Testis (tissue), 3 donors: ENCODE measurements around the gene HAGH. TPM values are rescaled to one million over a fixed set of nuclear protein-coding genes. Genes with fewer than 3 reads are reported as not detected.

Source experiments
- DNase-seq: peaks from one replicate; pipeline ENCODE4 v3.0.0-alpha.2; 2019
- H3K27ac ChIP-seq, 2 donors: fragments of 200-600 bp; sonication (generic); one replicate each; pipeline ENCODE4 v1.5.1; 2019
- H3K27me3 ChIP-seq: fragments of 200-600 bp; sonication (generic); one replicate; pipeline ENCODE4 v1.5.1; 2019
- H3K36me3 ChIP-seq: fragments of 200-600 bp; sonication (generic); one replicate; pipeline ENCODE4 v1.5.1; 2017; ENCODE audit warnings: low read depth; ENCODE audit errors: missing control alignments
- H3K4me1 ChIP-seq: fragments of 200-600 bp; sonication (generic); one replicate; pipeline ENCODE4 v1.5.1; 2019
- H3K4me3 ChIP-seq, 2 donors: fragments of 200-600 bp; sonication (generic); one replicate each; pipeline ENCODE4 v1.5.1; 2017 to 2019
- H3K9me3 ChIP-seq: fragments of 200-600 bp; sonication (generic); one replicate; pipeline ENCODE4 v1.5.1; 2017
- CTCF ChIP-seq, 3 experiments: fragments of 450-650 bp in 2 of 3; fragments of 200-600 bp in 1 of 3; sonication (generic) in 1 of 3; IDR thresholded peaks; one replicate each; pipeline ENCODE4 v1.5.1; 2016 to 2019; ENCODE audit warnings: antibody characterized with exemption in 3 of 3, mild to moderate bottlenecking in 2 of 3, moderate library complexity in 1 of 3
- POLR2A ChIP-seq: fragments of 450-650 bp; IDR thresholded peaks from one replicate; pipeline ENCODE4 v1.6.1; 2017; ENCODE audit warnings: antibody characterized with exemption, mild to moderate bottlenecking, moderate library complexity
- WGBS, 2 donors: methylation state at CpG; one replicate each; pipeline ENCODE4 v1.1.5; 2018; 5-methylcytosine and 5-hydroxymethylcytosine counted together
- intact Hi-C: fragments of 100-400 bp; cut with DNase I; formaldehyde crosslinking; loops from one replicate; pipeline ENCODE4 v1.15.1; 2023; ENCODE audit warnings: low total_unique reads
- polyA plus RNA-seq: library from polyadenylated mRNA; stranded (reverse); fragments of 350-450 nt; fragmentation: Illumina TruSeq; extraction: RNeasy Lipid Tissue Mini Kit (QIAGEN cat#74804); gene quantifications from one replicate; pipeline ENCODE4 v1.2.3, GENCODE V29; 2014; ENCODE audit warnings: low read depth, low replicate concordance; ENCODE audit not compliant: insufficient read depth
- total RNA-seq, 2 donors: library from RNA; depleted of rRNA; stranded (reverse); fragments of >200 nt; gene quantifications; one replicate each; pipeline ENCODE4 v1.2.3, GENCODE V29; 2016

HAGH gene
- total and polyA plus RNA-seq, 3 donors from 2014 or later: 163 to 266 (median 176) TPM

GRCh38 chr16:1820096-1820945, 6.3 kb downstream of the HAGH start:
- no peak overlapping the region for H3K27ac ChIP-seq
- DNase-seq: no peak
- H3K27me3 ChIP-seq: no peaks in the 10 kb centered on the region
- TF ChIP-seq CTCF (IDR thresholded peaks at IDR 0.05) (no peak), POLR2A (no peak)
- 84 to 98% methylated on average over 9 to 24 of the region's 25 CpGs for WGBS, 2 donors
- H3K36me3 ChIP-seq: no peaks in the 10 kb centered on the region
- H3K4me1 ChIP-seq: peaks cover 14% of the 10 kb centered on the region
- no peak overlapping the region for H3K4me3 ChIP-seq
- H3K9me3 ChIP-seq: no peaks in the 10 kb centered on the region
- intact Hi-C loops: no loop called here

GRCh38 chr16:1819611-1820010, 7.0 kb downstream of the HAGH start:
- 94 to 98% methylated on average over 13 to 15 of the region's 15 CpGs for WGBS, 2 donors

GRCh38 chr16:1818873-1819525, 7.6 kb downstream of the HAGH start:
- Histone ChIP-seq H3K27ac (no peak overlapping the region), H3K36me3 (no peaks in the 10 kb centered on the region), H3K9me3 (no peaks in the 10 kb centered on the region), H3K27me3 (no peaks in the 10 kb centered on the region), H3K4me1 (peaks cover 2% of the 10 kb centered on the region), H3K4me3 (no peak overlapping the region)
- TF ChIP-seq CTCF (IDR thresholded peaks at IDR 0.05) (no peak), POLR2A (no peak)
- WGBS, 2 donors: 93 to 94% methylated on average over 14 to 34 of the region's 35 CpGs
- DNase-seq: no peak
- intact Hi-C loops: no loop called here

More at GRCh38 chr16:1819611-1820010, 7.0 kb downstream of the HAGH start:
- no peak for TF ChIP-seq POLR2A
- no peak for TF ChIP-seq CTCF (IDR thresholded peaks at IDR 0.05)
- no peak for DNase-seq
- Histone ChIP-seq H3K27ac (no peak overlapping the region), H3K27me3 (no peaks in the 10 kb centered on the region), H3K4me1 (peaks cover 9% of the 10 kb centered on the region), H3K4me3 (no peak overlapping the region), H3K36me3 (no peaks in the 10 kb centered on the region), H3K9me3 (no peaks in the 10 kb centered on the region)
- intact Hi-C loops: no loop called here

- no peaks in the 10 kb centered on the region for H3K4me1 ChIP-seq
- H3K27ac ChIP-seq: no peak overlapping the region
- H3K36me3 ChIP-seq: no peaks in the 10 kb centered on the region
- H3K9me3 ChIP-seq: no peaks in the 10 kb centered on the region
- DNase-seq: no peak
- no peaks in the 10 kb centered on the region for H3K27me3 ChIP-seq
- WGBS, 2 donors: 86 to 89% methylated on average over 20 to 22 of the region's 27 CpGs
- intact Hi-C loops: no loop called here
- no peak overlapping the region for H3K4me3 ChIP-seq
- TF ChIP-seq POLR2A: no peak
- TF ChIP-seq CTCF (IDR thresholded peaks at IDR 0.05): no peak
Observed at GRCh38 chr16:1818204-1818872, 8.3 kb downstream of the HAGH start.
